GM18498 (cell line): Measurements from ENCODE around the gene DENND1A.
"Not testable (repeated sequence)": the region's sequence is repeated elsewhere in the genome, so short reads cannot be mapped to it uniquely, and the experiment has no call there.

Experiments used
- ATAC-seq: cut with Tn5 transposase; IDR thresholded peaks from one replicate; pipeline ENCODE4 v1.9.1; 2021; ENCODE audit warnings: mild to moderate bottlenecking, moderate library complexity; ENCODE audit not compliant: unreplicated experiment

The DENND1A gene

GRCh38 chr9:123825342-123826060 is 104.4 kb downstream of the DENND1A start:
- ATAC-seq: no peak

GRCh38 chr9:123823194-123823947 is 106.6 kb downstream of the DENND1A start:
- no peak for ATAC-seq

DNA sequence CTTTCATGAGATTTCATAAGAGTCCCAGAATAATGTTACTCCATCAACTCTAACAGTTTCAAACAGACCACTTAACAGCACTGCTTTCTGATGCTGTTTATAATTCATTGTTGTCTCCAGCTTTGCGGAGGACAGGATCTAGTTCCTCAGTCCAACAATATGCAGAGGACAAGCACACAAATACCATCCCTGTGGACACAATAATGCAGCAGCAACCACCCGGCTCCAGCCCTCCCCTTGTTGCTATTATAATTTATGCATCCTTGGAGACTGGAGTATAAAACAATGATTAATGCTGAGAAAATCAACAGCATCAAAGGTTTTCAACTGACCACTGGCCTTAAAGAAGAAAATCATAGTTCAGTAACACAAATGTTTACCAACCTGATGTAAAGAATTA is 108.3 kb downstream of the DENND1A start:
- ATAC-seq: no peak

GRCh38 chr9:123820139-123820538 is 109.8 kb downstream of the DENND1A start:
- ATAC-seq: no peak

- ATAC-seq: no peak
Observed at GRCh38 chr9:123816817-123817472, 113.0 kb downstream of the DENND1A start.

DNA sequence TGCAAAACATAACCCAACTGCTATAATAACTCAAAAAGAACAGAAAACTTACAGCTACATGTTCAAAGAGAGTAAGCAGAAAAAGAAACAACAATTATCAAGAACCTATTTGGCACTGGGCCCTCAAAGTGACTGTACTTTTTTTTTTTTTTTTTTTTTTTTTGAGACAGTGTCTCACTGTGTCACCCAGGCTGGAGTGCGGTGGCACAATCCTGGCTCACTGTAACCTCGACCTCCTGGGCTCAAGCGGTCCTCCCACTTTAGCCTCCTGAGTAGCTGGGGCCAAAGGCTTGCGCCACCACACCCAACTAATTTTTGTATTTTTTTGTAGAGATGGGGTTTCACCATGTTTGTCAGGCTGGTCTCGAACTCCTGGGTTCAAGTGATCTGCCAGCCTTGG is 114.1 kb downstream of the DENND1A start:
- not testable (repeated sequence) for ATAC-seq

DNA sequence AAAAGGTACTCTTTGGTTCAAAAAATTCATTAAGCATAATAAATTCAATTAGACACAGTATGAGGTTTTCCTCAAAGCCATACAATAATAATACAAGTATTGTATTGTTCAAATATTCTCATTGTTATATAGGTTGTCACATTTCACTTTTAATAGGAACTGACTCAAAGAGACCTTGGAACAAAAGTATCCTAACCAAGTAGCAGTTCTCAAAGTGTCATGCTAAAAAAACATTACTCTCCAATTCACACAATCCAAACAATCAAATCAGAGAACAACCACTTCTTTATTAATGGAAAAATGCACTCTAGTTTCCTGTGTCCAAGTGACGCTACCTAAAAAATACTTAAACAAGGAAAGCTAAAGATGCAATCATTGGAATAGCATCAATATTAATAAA is 115.4 kb downstream of the DENND1A start:
- ATAC-seq: no peak

DNA sequence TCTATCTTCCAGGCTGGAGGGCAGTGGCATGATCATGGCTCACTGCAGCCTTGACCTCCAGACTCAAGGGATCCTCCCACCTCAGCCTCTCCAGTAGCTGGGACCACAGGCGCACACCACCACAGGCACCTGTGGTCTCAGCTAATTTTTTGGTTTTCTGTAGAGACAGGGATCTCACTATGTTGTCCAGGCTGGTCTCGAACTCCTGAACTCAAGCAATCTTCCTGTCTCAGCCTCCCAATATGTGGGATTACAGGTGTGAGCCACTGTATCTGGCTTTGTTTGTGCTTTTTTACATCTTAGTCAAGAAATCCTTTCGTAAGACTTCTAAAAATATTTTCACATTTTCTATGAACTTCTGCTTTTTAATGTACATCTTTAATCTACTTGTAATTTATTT is 116.9 kb downstream of the DENND1A start:
- no peak for ATAC-seq

DNA sequence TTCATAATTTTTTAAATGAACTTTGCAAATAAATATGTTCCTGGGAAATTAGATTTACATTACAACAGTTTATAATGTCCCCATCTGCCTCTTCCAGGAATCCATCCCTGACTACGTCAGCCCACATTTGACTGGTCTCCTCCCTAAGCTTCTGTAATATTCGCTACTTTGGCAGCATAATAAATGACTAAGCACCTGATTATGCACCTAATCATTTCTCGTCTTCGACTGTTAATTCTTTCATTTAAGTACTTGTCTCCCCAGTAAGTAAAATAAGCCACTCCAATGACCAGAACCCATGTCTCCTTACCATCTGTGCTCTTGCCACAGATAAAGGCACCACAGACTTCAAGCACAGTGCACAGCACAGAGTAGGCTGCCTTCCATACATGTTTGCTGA is 122.7 kb downstream of the DENND1A start:
- no peak for ATAC-seq

GRCh38 chr9:123806829-123807228 is 123.1 kb downstream of the DENND1A start:
- ATAC-seq: no peak

DNA sequence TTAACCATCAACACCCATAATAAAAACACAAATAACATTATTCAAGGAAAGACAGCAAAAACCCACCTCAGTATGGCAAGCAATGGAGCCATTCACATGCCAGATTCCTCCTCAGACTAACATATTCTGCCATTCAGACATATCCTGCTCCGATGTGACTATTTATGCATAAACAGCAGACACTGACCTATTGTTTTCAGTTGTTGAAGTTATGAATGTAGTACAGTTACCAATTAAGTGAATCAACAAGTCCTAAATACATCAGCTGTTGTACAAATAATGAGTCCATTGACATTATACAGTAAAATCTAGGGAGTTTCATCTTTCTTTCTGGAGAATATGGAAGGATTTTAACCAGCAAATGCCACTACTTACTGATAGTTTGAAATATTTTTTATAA is 131.7 kb downstream of the DENND1A start:
- ATAC-seq: no peak

DNA sequence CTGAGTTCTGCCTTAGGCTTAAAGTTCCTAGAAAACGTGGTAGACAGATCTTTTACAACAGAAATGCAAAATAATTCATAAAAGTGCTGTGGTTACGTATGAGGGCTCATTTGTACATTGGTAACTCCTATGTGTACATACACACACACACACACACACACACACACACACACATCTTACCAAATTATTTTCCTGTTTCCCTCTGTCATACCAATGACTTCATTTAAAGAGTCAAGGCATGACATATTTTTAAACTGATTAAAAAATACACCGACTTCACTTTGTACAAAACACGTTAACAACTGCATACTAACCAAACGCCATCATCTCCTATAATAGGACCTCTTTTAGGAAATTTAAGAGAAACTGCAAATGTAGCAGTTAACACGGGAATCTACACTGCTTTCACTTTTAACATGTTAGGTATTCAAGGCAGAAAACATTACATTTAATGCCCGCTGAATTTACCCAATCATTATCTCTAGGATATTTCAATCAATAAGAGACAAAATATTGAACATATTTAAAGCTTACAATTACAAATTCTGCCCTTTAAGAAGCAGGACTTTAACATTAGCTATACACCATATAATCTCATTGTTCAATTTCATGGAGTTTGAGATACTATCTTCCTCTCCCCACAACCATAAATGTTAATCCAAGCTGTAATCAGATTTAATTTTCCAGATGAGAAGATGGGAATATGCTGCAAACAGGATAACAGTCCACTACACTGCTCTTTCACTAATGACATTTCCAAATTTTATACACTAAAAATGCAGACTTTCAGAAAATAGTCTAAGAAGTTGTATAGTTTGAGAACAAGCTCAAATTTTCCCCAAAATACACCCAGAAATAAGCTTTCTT is 133.1 kb downstream of the DENND1A start:
- no peak for ATAC-seq

- ATAC-seq: no peak
Observed at GRCh38 chr9:123796094-123796493, 133.8 kb downstream of the DENND1A start.

- ATAC-seq: no peak
Observed at GRCh38 chr9:123795336-123795735, 134.6 kb downstream of the DENND1A start.

GRCh38 chr9:123792501-123792900 is 137.4 kb downstream of the DENND1A start:
- no peak for ATAC-seq

GRCh38 chr9:123789554-123790292 is 140.2 kb downstream of the DENND1A start:
- no peak for ATAC-seq

- no peak for ATAC-seq
Observed at GRCh38 chr9:123787416-123787815, 142.5 kb downstream of the DENND1A start.

DNA sequence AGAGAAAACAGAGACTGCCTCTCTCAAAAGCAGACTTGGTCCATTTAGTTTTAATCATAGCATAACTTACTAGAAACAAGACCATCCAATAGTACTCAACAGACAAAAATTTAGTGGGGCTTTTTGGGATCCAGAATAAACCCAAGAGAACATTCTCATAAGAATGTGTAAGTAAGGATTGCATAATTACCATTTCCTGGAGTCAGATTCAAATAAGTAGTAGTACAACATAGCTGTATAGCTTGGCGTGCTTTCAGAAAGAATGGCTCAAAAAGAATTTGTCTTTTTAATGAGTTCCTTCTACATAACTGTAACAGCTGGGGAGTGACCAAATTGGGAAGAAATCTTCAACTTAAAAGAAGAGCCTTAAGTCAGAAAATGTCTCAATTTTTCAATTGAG is 145.4 kb downstream of the DENND1A start:
- no peak for ATAC-seq

GRCh38 chr9:123778232-123778902 is 151.6 kb downstream of the DENND1A start:
- no peak for ATAC-seq
